NB4 (cell line): ENCODE results near the gene RHBDD3.

Source experiments
- DNase-seq: peaks from one replicate; pipeline ENCODE4 v3.0.0; 2010; ENCODE audit warnings: low read depth
- H3K4me3 ChIP-seq: one replicate; pipeline ENCODE4 v1.5.1; 2011; ENCODE audit warnings: mild to moderate bottlenecking, low read depth, low read length, moderate library complexity
- MYC ChIP-seq: IDR thresholded peaks from 2 replicates; pipeline ENCODE4 v1.6.1; 2011; ENCODE audit warnings: low read depth, low read length
- POLR2A ChIP-seq: IDR thresholded peaks from 2 replicates; pipeline ENCODE4 v1.6.1; 2011; ENCODE audit warnings: mild to moderate bottlenecking; ENCODE audit not compliant: insufficient read length; ENCODE audit errors: extremely low read depth
- TF ChIP-seq, protein P1 (sequence below): IDR thresholded peaks from one replicate; pipeline ENCODE4 v1.5.1; 2012; ENCODE audit warnings: low read depth, low read length
- TF ChIP-seq, protein P2 (sequence below): IDR thresholded peaks from 2 replicates; pipeline ENCODE4 v1.6.1; 2011; ENCODE audit warnings: low read depth, low read length

Gene RHBDD3

DNA sequence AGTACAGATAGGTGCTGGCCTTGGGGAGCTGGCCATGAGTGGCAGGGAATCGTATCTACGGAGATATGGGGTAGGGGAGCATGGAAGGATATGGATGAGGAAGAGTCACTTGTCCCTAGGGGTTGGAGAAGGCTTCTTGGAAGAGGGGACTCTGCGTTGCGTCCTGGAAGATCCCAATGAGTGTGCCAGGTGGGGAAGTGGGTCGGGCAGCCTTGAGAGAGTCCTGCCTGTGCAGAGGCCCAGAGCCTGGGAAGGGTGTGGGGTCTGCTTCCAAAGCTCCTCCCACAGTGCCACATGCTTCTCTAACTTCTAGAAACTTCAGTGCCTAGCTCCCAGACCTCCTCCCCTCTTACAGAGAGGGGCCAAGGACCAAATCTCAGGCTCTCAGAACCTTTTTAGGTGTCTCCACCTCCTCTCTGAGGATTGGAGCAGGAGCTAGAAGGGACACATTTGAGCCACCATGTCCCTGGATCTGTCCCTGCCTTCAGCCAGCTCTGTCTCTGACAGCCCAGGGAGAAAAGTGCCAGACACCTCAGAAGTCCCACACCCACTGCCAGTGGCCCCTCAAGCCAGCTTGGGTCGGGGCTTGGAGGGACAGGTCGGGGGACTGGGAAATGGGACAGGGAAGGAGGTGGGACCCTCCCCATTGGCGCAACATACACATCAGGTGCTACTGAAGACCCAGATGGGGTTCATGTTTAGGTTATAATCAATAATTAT is 11.0 kb downstream of the RHBDD3 start:
- TF ChIP-seq, protein P1, sequence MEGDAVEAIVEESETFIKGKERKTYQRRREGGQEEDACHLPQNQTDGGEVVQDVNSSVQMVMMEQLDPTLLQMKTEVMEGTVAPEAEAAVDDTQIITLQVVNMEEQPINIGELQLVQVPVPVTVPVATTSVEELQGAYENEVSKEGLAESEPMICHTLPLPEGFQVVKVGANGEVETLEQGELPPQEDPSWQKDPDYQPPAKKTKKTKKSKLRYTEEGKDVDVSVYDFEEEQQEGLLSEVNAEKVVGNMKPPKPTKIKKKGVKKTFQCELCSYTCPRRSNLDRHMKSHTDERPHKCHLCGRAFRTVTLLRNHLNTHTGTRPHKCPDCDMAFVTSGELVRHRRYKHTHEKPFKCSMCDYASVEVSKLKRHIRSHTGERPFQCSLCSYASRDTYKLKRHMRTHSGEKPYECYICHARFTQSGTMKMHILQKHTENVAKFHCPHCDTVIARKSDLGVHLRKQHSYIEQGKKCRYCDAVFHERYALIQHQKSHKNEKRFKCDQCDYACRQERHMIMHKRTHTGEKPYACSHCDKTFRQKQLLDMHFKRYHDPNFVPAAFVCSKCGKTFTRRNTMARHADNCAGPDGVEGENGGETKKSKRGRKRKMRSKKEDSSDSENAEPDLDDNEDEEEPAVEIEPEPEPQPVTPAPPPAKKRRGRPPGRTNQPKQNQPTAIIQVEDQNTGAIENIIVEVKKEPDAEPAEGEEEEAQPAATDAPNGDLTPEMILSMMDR: no peak
- TF ChIP-seq, protein P2, sequence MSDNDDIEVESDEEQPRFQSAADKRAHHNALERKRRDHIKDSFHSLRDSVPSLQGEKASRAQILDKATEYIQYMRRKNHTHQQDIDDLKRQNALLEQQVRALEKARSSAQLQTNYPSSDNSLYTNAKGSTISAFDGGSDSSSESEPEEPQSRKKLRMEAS: no peak
- TF ChIP-seq POLR2A (no peak), MYC (no peak)
- H3K4me3 ChIP-seq: no peak overlapping the region
- DNase-seq: no peak

DNA sequence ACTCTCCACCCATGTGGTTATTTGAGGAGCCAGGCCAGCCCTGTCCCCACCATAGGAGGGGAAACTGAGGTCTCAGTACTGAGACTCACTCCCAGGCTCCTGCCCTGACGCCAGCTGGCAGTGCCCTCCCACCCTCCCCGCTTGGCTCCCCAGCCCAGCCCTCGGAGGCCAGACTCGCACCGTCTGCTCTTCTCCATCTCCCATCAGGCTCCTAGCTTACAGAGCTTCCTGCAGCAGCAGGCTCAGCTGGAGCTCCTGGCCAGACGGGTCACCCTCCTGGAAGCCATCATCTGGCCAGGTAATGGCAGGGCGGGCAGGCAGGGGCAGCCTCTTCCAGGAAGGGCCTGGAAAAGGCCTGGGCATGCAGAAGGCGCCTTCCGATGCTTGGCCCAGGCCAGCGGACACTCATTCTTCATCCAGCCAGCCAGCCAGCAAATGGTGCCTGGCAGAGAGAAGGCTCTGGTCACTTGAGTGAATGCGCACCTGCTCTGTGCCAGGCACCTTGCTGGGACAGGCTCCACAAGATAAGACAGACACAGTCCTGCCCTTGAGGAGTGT is 12.6 kb downstream of the RHBDD3 start:
- H3K4me3 ChIP-seq: no peak overlapping the region
- no peak for DNase-seq

GRCh38 chr22:29254286-29254660 is 13.5 kb downstream of the RHBDD3 start:
- no peak for DNase-seq
- no peak overlapping the region for H3K4me3 ChIP-seq
- TF ChIP-seq POLR2A: no peak
- TF ChIP-seq, protein P1: no peak
- TF ChIP-seq MYC: no peak
- TF ChIP-seq, protein P2: no peak

More for the DNA sequence above, 12.6 kb downstream of the RHBDD3 start:
- TF ChIP-seq, protein P1: no peak
- TF ChIP-seq, protein P2: no peak
- TF ChIP-seq MYC (no peak), POLR2A (no peak)

DNA sequence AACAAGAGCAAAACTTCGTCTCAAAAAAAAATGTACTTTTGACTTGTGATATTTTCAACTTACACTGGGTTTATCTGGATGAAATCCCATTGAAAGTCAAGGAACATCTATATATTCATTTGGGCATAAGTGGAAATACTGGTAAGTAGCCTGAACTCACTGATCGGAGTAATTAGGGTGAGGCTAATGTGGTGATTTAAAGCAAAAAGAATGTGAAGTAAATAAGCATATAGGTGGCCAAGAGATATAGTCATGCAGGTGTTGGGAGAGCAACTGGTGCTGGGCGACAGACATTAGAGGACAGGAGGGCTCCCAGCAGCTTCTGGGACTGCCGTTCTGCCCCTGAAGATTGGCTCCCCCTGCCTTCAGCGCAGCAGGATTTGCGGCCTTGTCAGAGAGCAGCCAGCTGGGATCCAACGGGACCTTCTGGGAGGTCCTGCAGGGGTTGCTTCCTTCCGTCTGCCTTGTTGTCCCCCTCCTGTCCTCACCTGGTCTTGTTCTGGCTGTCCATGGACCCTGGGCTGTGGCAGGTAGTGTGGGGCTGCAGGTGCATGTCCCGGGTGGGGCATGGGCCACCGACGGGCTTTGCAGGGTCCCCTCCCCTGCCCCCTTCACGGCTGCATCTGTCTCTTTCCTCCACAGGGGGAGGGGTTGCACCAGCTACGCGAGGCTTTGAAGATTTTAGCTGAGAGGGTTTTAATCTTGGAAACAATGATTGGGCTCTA is 14.1 kb downstream of the RHBDD3 start:
- no peak for DNase-seq
- TF ChIP-seq, protein P1: no peak
- TF ChIP-seq, protein P2: no peak
- TF ChIP-seq MYC: no peak
- no peak for TF ChIP-seq POLR2A
- H3K4me3 ChIP-seq: no peak overlapping the region

GRCh38 chr22:29251981-29252911 is 15.5 kb downstream of the RHBDD3 start:
- no peak for DNase-seq

More at GRCh38 chr22:29251981-29252911, 15.5 kb downstream of the RHBDD3 start:
- H3K4me3 ChIP-seq: no peak overlapping the region
- TF ChIP-seq, protein P1: no peak
- TF ChIP-seq MYC (no peak), POLR2A (no peak)
- TF ChIP-seq, protein P2: no peak
